Sigmoid colon (tissue), 7 donors: ENCODE data around the gene NCAPH2. TPM values are rescaled to one million over a fixed set of nuclear protein-coding genes. Genes with fewer than 3 reads are reported as not detected.

Experiments
- DNase-seq: peaks from one replicate; pipeline ENCODE4 v3.0.0-alpha.2; 2019
- H3K27ac ChIP-seq, 4 donors: fragments of 200-600 bp; sonication (generic); one replicate each; pipeline ENCODE4 v1.5.1; 2016 to 2019; ENCODE audit warnings: mild to moderate bottlenecking in 1 of 4
- H3K27me3 ChIP-seq, 3 donors: fragments of 200-600 bp; sonication (generic); one replicate each; pipeline ENCODE4 v1.5.1; 2019; ENCODE audit warnings: mild to moderate bottlenecking in 1 of 3
- H3K36me3 ChIP-seq, 4 donors: fragments of 200-600 bp; sonication (generic); one replicate each; pipeline ENCODE4 v1.5.1; 2016 to 2019
- H3K4me1 ChIP-seq, 4 donors: fragments of 200-600 bp; sonication (generic); one replicate each; pipeline ENCODE4 v1.5.1; 2017 to 2019
- H3K4me3 ChIP-seq, 4 donors: fragments of 200-600 bp; sonication (generic); one replicate each; pipeline ENCODE4 v1.5.1; 2017 to 2019; ENCODE audit warnings: mild to moderate bottlenecking in 2 of 4, moderate library complexity in 1 of 4
- H3K9me3 ChIP-seq, 4 donors: fragments of 200-600 bp in 3 of 4; sonication (generic) in 3 of 4; one replicate each; pipeline versions ENCODE4 v1.5.1 to v1.6.1; 2013 to 2019
- CTCF ChIP-seq, 4 experiments: fragments of 450-650 bp in 3 of 4; fragments of 200-600 bp in 1 of 4; IDR thresholded peaks; one replicate each; pipeline ENCODE4 v1.5.1; 2016 to 2019; ENCODE audit warnings: antibody characterized with exemption in 4 of 4, mild to moderate bottlenecking in 3 of 4, moderate library complexity in 2 of 4
- EP300 ChIP-seq, 4 donors: sonication (generic); formaldehyde crosslinking; IDR thresholded peaks; one replicate each; pipeline ENCODE4 v1.6.1; 2017; ENCODE audit warnings: antibody characterized with exemption in 4 of 4
- POLR2A ChIP-seq, 2 donors: fragments of 450-650 bp; IDR thresholded peaks; one replicate each; pipeline ENCODE4 v1.6.1; 2016; ENCODE audit warnings: antibody characterized with exemption in 2 of 2, mild to moderate bottlenecking in 2 of 2, moderate library complexity in 2 of 2
- POLR2AphosphoS5 ChIP-seq, 4 donors: sonication (generic); formaldehyde crosslinking; IDR thresholded peaks; one replicate each; pipeline ENCODE4 v1.6.1; 2017; ENCODE audit warnings: antibody characterized with exemption in 4 of 4
- WGBS, 2 donors: extraction: QIAGEN DNeasy Blood & Tissue Kit; methylation state at CpG; one replicate each; pipeline ENCODE4 v1.1.7; 2013; 5-methylcytosine and 5-hydroxymethylcytosine counted together
- intact Hi-C: fragments of 100-400 bp; cut with DNase I; formaldehyde crosslinking; loops from one replicate; pipeline ENCODE4 v1.15.1; 2023
- polyA plus RNA-seq, 3 donors: library from polyadenylated mRNA; stranded (reverse); fragments of 200-250 nt; gene quantifications; one replicate each; pipeline ENCODE4 v1.2.3, GENCODE V29; 2013
- total RNA-seq, 4 donors: library from RNA; depleted of rRNA; stranded (reverse); fragments of >200 nt; gene quantifications; one replicate each; pipeline ENCODE4 v1.1.0, GENCODE V29; 2016
- donor health status: healthy with polysubstance abuse.
- donor health status: Bipolar disorder and iron deficiency.
- donor health status: healthy.

The NCAPH2 gene
- total and polyA plus RNA-seq, 7 donors, result 20.3 to 54.0 (median 34.8) TPM

GRCh38 chr22:50525104-50525857, 17.3 kb downstream of the NCAPH2 start, which contains the start of gene SCO2:
Gene SCO2 (minus strand): TSS chr22:50525598. CDS start chr22:50524411, 1,187 bp downstream.
- Histone ChIP-seq H3K27ac (peak within 1 kb of the TSS; percentile 92 to 94 (median 94)), H3K4me1 (peaks cover 0 to 56% (median 36%) of the 10 kb centered on the region in 4 donors), H3K36me3 (peaks cover 21 to 39% (median 29%) of the 10 kb centered on the region in 4 donors), H3K4me3 (peak within 1 kb of the TSS; percentile 48 to 81 (median 74)), H3K9me3 (no peaks in the 10 kb centered on the region), H3K27me3 (peaks cover 8 to 16% (median 13%) of the 10 kb centered on the region in 3 donors)
- peak in 2 of 4 experiments; percentile 26 to 35 for TF ChIP-seq CTCF (IDR thresholded peaks at IDR 0.05)
- peak; percentile 78 to 92 (median 88) for TF ChIP-seq POLR2AphosphoS5 (IDR thresholded peaks at IDR 0.05)
- TF ChIP-seq POLR2A (IDR thresholded peaks at IDR 0.05), result peak; percentile 26 to 71
- TF ChIP-seq EP300 (IDR thresholded peaks at IDR 0.05), result no peak
- intact Hi-C loops, result loop anchor here (1.0 to 5.0 kb wide), 6 partner anchors 16 to 278 kb away; partner anchors contain the start of genes ARSA, CHKB, NCAPH2 and SYCE3
- DNase-seq, result peak; percentile 98
- 0% methylated on average over 84 of the region's 84 CpGs for WGBS, 2 donors

- Histone ChIP-seq H3K36me3 (peaks cover 21 to 34% (median 28%) of the 10 kb centered on the region in 4 donors), H3K4me3 (peak overlapping the region; percentile 48 to 81 (median 74)), H3K4me1 (peaks cover 0 to 61% (median 41%) of the 10 kb centered on the region in 4 donors), H3K9me3 (no peaks in the 10 kb centered on the region), H3K27me3 (peaks cover 12 to 21% (median 18%) of the 10 kb centered on the region in 3 donors), H3K27ac (peak overlapping the region; percentile 92 to 94 (median 94))
- intact Hi-C loops, result loop anchor here (1.0 to 5.0 kb wide), 6 partner anchors 17 to 278 kb away; partner anchors contain the start of genes ARSA, CHKB, NCAPH2 and SYCE3
- TF ChIP-seq CTCF (IDR thresholded peaks at IDR 0.05) (no peak), EP300 (IDR thresholded peaks at IDR 0.05) (no peak), POLR2A (IDR thresholded peaks at IDR 0.05) (no peak), POLR2AphosphoS5 (IDR thresholded peaks at IDR 0.05) (no peak)
- 1% methylated on average over 33 of the region's 33 CpGs for WGBS, 2 donors
- no peak for DNase-seq
Observed at GRCh38 chr22:50525858-50526107, 17.8 kb downstream of the NCAPH2 start.

GRCh38 chr22:50526108-50526833, 18.2 kb downstream of the NCAPH2 start:
- intact Hi-C loops, result loop anchor here (5.0 kb wide), 3 partner anchors 36 to 279 kb away; partner anchors contain the start of genes ARSA, SYCE3 and TUBGCP6
- Histone ChIP-seq H3K27me3 (peaks cover 17 to 26% (median 23%) of the 10 kb centered on the region in 3 donors), H3K4me3 (peak overlapping the region; percentile 48 to 81 (median 74)), H3K4me1 (peaks cover 0 to 65% (median 46%) of the 10 kb centered on the region in 4 donors), H3K36me3 (peaks cover 19 to 29% (median 25%) of the 10 kb centered on the region in 4 donors), H3K27ac (peak overlapping the region; percentile 92 to 94 (median 94)), H3K9me3 (no peaks in the 10 kb centered on the region)
- peak; percentile 88 for DNase-seq
- TF ChIP-seq EP300 (IDR thresholded peaks at IDR 0.05) (no peak), POLR2AphosphoS5 (IDR thresholded peaks at IDR 0.05) (peak in 2 of 4 donors; percentile 10 to 15), CTCF (IDR thresholded peaks at IDR 0.05) (peak in 2 of 4 experiments; percentile 22 to 56)
- WGBS, 2 donors, result 1% methylated on average over 77 of the region's 77 CpGs

DNA sequence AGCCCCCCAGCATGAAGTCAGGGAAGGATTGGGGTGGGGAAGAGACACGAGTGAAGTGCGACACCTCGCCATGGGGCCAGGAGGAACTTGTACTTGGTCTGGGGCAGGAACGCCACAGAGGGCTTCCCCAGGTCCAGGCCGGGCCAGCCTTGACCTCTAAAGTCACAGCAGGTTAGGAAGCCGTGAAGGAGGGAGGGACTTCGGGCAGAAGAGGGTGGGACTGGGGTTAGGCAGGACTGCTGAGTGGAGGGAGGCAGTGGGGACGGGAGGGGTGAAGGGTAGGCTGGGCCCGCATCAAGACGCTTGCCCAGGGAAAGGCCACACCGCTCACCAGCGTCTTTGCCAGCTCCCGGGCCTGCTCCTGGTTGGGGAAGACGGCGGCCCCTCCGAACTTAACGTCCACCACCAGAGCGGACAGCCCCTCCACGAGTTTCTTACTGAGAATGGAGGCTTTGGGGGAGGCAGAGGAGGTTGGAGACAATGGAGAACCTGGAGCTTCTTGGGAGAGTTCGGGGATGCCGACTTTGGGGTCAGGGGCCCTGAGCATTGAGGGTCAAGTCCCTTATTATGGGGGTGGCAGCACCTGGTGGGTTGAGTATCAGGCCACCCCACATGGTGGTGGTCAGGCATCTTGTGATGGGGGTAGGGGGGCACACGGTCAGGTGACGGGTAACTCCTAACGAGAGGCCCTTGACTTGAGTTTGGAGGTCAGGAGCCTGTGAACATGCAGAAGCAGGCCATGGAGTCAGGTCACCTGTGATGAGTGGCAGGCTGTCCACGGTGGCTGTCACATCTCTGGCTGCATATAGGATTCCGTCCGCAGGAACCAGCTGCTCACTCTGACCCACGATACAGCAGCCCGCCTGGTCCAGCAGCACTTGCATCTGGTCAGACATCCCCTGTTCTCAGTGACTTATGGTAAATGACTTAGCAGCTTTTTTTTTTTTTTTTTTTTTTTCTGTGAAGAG, 19.1 kb downstream of the NCAPH2 start:
- H3K4me3 ChIP-seq, result peak overlapping the region; percentile 48 to 81 (median 74)
- intact Hi-C loops, result loop anchor here (5.0 kb wide), 3 partner anchors 35 to 280 kb away; partner anchors contain the start of genes ARSA, SYCE3 and TUBGCP6
- peak overlapping the region; percentile 92 to 94 (median 94) for H3K27ac ChIP-seq
- DNase-seq, result peak; percentile 82
- no peaks in the 10 kb centered on the region for H3K9me3 ChIP-seq
- peaks cover 25 to 35% (median 32%) of the 10 kb centered on the region in 3 donors for H3K27me3 ChIP-seq
- WGBS, 2 donors, result 50 to 54% methylated on average over 29 of the region's 29 CpGs
- peaks cover 0 to 74% (median 55%) of the 10 kb centered on the region in 4 donors for H3K4me1 ChIP-seq
- H3K36me3 ChIP-seq, result peaks cover 14 to 21% (median 18%) of the 10 kb centered on the region in 4 donors
- TF ChIP-seq EP300 (IDR thresholded peaks at IDR 0.05), result no peak
- TF ChIP-seq CTCF (IDR thresholded peaks at IDR 0.05), result no peak
- TF ChIP-seq POLR2A (IDR thresholded peaks at IDR 0.05), result no peak
- peak in 2 of 4 donors; percentile 11 to 20 for TF ChIP-seq POLR2AphosphoS5 (IDR thresholded peaks at IDR 0.05)
